Vagina (tissue), 2 donors: ENCODE results near the gene BACH1.

Experiments used
- CTCF ChIP-seq, 3 experiments: fragments of 450-650 bp in 2 of 3; fragments of 200-600 bp in 1 of 3; sonication (generic) in 1 of 3; IDR thresholded peaks; one replicate each; pipeline ENCODE4 v1.5.1; 2017 to 2019; ENCODE audit warnings: antibody characterized with exemption in 3 of 3, mild to moderate bottlenecking in 2 of 3, moderate library complexity in 2 of 3
- POLR2A ChIP-seq, 2 donors: fragments of 450-650 bp; IDR thresholded peaks; one replicate each; pipeline ENCODE4 v1.6.1; 2017; ENCODE audit warnings: antibody characterized with exemption in 2 of 2, mild to moderate bottlenecking in 2 of 2, moderate library complexity in 2 of 2

DNA sequence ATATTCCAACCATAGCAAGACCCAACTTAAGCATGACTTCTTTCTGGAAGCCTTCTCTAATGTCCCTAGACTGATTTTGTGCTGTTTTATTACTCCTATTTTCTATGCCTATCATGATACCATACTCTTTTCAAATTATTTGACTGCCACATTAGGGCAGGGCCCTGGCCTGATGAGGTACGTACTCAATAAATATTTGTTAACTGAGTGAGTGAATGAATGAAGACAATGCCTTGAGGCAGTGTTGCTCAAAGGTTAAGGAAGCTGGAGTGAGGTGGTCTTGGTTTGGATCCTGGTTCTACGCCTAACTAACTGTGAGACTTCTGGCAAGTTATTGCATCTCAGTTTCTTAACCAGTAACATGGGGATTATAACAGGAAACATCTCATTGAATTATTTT lies 38.3 kb upstream of the BACH1 start:
- no peak for TF ChIP-seq CTCF (IDR thresholded peaks at IDR 0.05)
- no peak for TF ChIP-seq POLR2A (IDR thresholded peaks at IDR 0.05)
